Activated T-cell treated with anti-CD3 and anti-CD28 coated beads, Interleukin-2, amount 50 U/mL, for 1 hour (primary cell): ENCODE results near the gene BTNL9.
"Not testable (repeated sequence)": the region's sequence is repeated elsewhere in the genome, so short reads cannot be mapped to it uniquely, and the experiment has no call there.

Experiments
- DNase-seq: peaks from one replicate; pipeline ENCODE4 v3.0.0-alpha.2; 2020

The BTNL9 gene

GRCh38 chr5:181043285-181044092 is 3.4 kb downstream of the BTNL9 start:
- no peak for DNase-seq

- no peak for DNase-seq
Measured at GRCh38 chr5:181044093-181044599, 4.1 kb downstream of the BTNL9 start.

- DNase-seq = no peak
Measured at GRCh38 chr5:181044662-181045305, 4.7 kb downstream of the BTNL9 start.

- DNase-seq = no peak
Measured at GRCh38 chr5:181045316-181045715, 5.2 kb downstream of the BTNL9 start.

- not testable (repeated sequence) for DNase-seq
Measured at GRCh38 chr5:181045857-181046256, 5.8 kb downstream of the BTNL9 start.

DNA sequence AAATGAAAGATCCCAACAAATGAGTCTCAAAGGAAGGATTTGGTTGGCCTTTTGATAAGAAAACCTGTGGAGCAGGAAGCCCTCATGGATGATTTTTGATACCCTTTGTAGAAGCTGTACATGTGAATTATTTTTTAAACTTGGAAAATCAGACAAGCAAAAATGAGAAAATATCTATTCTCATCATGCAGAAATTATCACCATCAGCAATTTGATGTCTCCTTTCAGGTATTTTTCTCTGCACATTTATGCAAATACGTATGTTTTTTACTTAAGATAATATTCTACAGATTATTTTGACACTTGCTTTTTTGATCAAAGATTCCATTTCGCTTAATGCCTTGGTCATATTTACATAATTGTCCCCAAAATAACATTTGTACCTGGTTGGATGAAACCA is 7.2 kb downstream of the BTNL9 start:
- DNase-seq = no peak

DNA sequence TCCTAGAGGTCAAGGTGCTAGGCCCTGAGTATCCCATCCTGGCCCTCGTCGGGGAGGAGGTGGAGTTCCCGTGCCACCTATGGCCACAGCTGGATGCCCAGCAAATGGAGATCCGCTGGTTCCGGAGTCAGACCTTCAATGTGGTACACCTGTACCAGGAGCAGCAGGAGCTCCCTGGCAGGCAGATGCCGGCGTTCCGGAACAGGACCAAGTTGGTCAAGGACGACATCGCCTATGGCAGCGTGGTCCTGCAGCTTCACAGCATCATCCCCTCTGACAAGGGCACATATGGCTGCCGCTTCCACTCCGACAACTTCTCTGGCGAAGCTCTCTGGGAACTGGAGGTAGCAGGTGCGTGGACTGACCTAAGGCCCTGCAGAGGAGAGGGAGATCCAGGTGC is 7.9 kb downstream of the BTNL9 start:
- DNase-seq = no peak

GRCh38 chr5:181050016-181050415 is 9.9 kb downstream of the BTNL9 start:
- DNase-seq = no peak

DNA sequence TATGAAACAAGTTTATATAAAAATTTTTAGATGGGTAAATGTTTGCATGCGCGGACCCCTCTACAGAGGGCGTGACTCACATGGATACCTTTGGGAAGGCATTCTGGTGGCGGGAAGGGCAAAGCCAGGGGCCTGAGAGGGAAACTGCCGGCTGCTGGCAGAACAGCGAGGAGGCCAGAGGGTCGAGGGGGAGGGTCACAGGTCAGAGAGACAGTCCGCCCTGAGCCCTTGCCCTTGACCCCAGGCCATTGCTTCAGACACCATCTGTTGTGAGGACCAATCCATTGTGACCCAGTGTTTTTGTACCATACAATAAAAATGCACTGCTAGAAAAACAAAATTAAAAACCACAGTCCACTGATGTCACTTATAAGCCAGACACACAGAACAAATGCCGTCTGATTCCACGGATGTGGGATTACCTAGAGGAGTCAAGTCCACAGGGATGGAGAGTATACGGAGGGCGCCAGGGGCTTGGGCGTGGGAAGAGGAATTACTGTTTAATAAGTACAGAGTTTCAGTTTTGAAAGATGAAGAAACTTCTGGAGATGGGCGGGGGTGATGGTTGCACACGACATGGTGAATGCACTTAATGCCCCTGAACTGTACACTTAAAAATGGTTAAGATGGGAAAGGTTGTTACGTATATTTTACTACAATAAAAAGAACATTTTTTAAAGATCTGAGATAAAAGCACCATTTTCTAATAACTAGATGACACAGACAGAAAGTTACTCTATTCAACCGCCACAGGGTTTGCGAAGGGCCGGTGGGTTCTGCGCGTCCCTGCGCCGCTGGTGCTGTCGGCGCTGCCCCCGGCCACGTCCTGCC is 12.0 kb downstream of the BTNL9 start:
- no peak for DNase-seq

DNA sequence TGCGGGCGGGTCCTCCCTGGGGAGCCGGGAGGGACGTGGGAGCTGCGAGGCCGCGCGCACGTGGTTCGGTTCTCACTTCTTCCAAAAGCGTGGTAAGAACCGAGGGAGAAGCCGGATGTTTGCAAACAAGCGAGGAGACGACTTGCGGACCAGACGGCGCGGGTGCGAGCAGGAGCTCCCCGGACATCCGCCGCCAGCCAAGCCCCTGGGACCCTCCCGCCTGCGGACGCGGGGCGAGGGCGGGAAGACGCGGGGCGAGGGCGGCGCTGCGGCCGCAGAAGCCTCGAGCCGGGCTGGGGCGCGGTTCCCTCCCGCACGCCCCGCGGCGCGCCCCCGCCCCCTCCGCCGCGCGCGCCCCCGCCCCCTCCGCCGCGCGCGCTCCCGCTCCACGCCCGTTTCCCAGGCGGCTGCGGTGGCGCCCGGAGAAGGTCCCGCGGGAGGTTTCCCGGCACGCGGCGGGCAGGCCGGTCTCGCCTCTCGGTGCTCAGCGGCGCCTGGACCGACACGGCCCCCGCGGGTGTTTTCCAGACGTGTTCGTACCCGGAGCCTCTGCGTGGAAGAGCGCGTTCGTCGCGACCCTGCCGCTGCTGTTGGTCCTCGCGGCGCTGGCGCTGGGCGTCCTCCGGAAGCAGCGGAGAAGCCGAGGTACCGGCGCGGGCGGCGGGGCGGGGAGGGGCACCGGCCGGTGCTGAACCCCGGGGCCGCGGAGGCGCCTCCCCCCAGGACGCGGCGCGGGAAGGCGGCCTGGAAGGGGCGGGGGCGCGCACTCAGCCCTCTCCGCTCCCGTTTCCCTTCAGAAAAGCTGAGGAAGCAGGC is 12.8 kb downstream of the BTNL9 start:
- no peak for DNase-seq

GRCh38 chr5:181053488-181054121 is 13.5 kb downstream of the BTNL9 start:
- no peak for DNase-seq

GRCh38 chr5:181054138-181054537 is 14.1 kb downstream of the BTNL9 start:
- DNase-seq = no peak

DNA sequence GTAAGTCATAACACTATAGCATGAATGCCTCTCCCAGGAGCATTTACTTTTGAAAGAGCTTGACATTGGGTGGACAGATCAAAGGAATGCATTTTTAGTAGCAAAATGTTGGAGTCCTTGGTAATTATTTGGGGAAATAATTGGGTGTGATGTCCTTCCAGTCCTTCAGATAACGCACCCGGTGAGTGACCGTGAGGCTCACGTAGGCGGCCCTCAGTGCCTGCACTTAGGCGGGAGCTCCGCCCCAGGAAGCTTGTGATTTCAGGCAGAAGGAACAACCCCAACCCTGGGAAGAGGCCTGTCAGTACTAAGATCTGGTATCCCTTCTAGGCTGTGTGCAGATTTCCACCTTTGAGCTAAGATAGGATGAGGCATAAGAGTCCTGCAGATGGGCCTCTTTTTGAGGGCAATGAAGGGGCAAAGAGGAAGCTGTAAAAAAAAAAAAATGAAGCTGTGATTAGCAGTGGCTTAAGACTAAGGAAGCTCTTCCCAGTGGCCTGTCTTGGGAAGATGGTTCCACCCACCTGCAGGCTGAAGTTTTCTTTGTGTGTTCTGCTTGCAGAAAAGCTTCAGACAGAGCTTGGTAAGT is 14.9 kb downstream of the BTNL9 start:
- no peak for DNase-seq

- no peak for DNase-seq
Measured at GRCh38 chr5:181056431-181056830, 16.4 kb downstream of the BTNL9 start.

DNA sequence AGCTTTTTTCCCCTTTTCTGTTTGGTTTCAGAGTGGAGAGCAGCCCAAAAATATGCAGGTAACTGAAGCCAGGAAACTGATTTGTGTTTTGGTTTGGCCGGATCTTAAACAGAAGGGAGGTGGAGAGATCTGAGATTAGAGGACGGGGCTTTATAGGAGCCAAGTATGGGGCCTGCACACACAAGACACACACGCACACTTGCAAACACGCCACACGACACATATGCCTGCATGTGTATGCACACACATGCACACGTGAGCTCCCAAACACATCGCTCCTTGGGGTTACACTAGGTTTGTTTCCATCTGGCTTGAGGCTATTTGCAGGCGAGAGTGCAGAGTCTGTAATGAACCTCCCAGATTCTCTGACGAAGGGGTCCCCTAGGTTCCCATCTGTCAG is 18.3 kb downstream of the BTNL9 start:
- no peak for DNase-seq

- DNase-seq = no peak
Measured at GRCh38 chr5:181058786-181059296, 18.8 kb downstream of the BTNL9 start.

- DNase-seq = no peak
Measured at GRCh38 chr5:181059297-181060230, 19.5 kb downstream of the BTNL9 start.

GRCh38 chr5:181060231-181060590 is 20.1 kb downstream of the BTNL9 start:
- no peak for DNase-seq

DNA sequence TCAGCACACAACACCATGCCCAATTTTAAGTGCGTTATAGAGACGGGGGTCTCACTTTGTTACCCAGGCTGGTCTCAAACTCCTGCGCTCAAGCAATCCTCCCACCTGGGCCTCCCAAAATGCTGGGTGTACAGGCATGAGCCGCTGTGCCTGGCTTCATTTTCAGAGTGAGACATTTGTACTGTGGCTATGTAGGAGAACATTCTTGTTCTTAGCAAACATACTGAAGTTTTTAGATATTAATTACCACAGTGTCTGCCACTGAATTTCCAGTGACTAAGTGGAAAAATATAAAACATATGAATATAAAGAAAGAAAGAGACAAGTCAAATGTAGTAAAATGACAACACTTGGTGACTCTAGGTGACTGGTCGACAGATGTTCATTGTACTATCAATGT is 20.9 kb downstream of the BTNL9 start:
- DNase-seq = no peak

- no peak for DNase-seq
Measured at GRCh38 chr5:181061645-181062044, 21.6 kb downstream of the BTNL9 start.
